ENCODE data around the gene LETMD1. TPM values are rescaled to one million over a fixed set of nuclear protein-coding genes. Genes with fewer than 3 reads are reported as not detected.

The LETMD1 gene
- total and polyA plus RNA-seq, 2 of the 8 experiments (the other 6 are each of a cell fraction or from before 2014, with no cell fraction given): 39.4 to 65.3 TPM

DNA sequence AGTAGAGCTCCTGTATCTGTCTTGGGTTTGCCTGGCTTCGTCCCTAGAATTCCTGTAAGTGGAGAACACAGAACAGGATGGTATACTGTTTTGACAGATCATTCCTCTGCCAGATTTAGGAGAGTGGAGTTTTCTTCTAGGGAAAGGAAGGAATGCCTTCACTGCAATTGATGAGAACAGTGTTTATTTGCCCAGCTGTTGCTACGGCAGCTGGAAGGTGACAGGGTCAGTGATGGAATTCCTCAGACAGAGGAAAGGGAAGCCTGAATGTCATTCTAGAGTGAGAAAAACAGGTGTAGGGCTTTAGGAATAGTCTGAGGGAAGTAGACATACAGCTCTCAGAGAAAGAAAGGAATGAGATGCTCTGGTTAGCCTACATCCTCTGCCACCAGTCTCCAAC is 23.5 kb downstream of the LETMD1 start:
- Histone ChIP-seq H3K4me3 (ENCODE audit: extremely low read depth in 1 of 4, insufficient read depth in 2 of 4, low read depth in 3 of 4, low read length in 4 of 4) (no peak overlapping the region), H2BK20ac (ENCODE audit: low read length) (no peak overlapping the region), H3K79me1 (ENCODE audit: low read depth, low read length) (peaks cover 3% of the 10 kb centered on the region; the same call in 1 of the 2 replicates), H3K23me2 (ENCODE audit: low read depth, low read length) (no peaks in the 10 kb centered on the region), H3K79me2 (ENCODE audit: control insufficient read depth in 1 of 2, insufficient read depth in 2 of 2, low read length in 2 of 2) (peaks cover 0 to 6% of the 10 kb centered on the region in 2 experiments; a peak in 2 of 4 replicates), H3K36me3 (ENCODE audit: control insufficient read depth in 2 of 4, insufficient read depth in 4 of 4, low read length in 3 of 4) (peaks cover 12 to 53% (median 32%) of the 10 kb centered on the region in 4 experiments), H3K27ac (ENCODE audit: low read depth, low read length) (no peak overlapping the region), H4K91ac (replicated peaks; ENCODE audit: insufficient read length, low read length) (no peak overlapping the region), H4K8ac (ENCODE audit: extremely low read depth, insufficient read depth, low read length) (no peak overlapping the region), H2BK5ac (ENCODE audit: low read depth, low read length) (no peak overlapping the region), H3K9ac (replicated peaks in 1 of 4; ENCODE audit: extremely low read depth in 1 of 4, low read depth in 3 of 4, low read length in 3 of 4) (no peak overlapping the region), H3K27me3 (replicated peaks in 1 of 4; ENCODE audit: control insufficient read depth in 3 of 4, extremely low read depth in 1 of 4, insufficient read depth in 3 of 4, low read length in 3 of 4) (no peaks in the 10 kb centered on the region), H3K23ac (ENCODE audit: insufficient read length) (no peak overlapping the region), H4K20me1 (replicated peaks in 1 of 2; ENCODE audit: control insufficient read depth in 1 of 2, insufficient read depth in 2 of 2, low read length in 2 of 2) (peaks cover 2 to 8% of the 10 kb centered on the region in 2 experiments), H3K56ac (replicated peaks; ENCODE audit: insufficient read length, low read depth, low read length) (no peak overlapping the region), H2AFZ (ENCODE audit: low read length) (no peak overlapping the region), H2AK5ac (ENCODE audit: low read depth, low read length) (no peak overlapping the region), H3K4me2 (ENCODE audit: insufficient read depth in 1 of 2, low read depth in 2 of 2, low read length in 2 of 2) (no peak overlapping the region), H2BK15ac (ENCODE audit: low read length) (no peak overlapping the region), H2BK12ac (ENCODE audit: low read depth, low read length) (no peak overlapping the region), H3K18ac (ENCODE audit: extremely low read depth, low read length) (no peak overlapping the region), H2BK120ac (replicated peaks; ENCODE audit: low read depth, low read length) (no peak overlapping the region), H3K14ac (ENCODE audit: insufficient read length) (no peak overlapping the region), H3K4me1 (replicated peaks in 1 of 4; ENCODE audit: control insufficient read depth in 3 of 4, insufficient read depth in 4 of 4, low read length in 3 of 4) (no peaks in the 10 kb centered on the region), H4K5ac (ENCODE audit: insufficient read length, low read depth, low read length) (no peak overlapping the region), H3K9me3 (ENCODE audit: insufficient read depth in 2 of 2, low read depth in 1 of 2, low read length in 1 of 2) (no peaks in the 10 kb centered on the region), H3K4ac (replicated peaks; ENCODE audit: insufficient read length, low read depth, low read length) (no peak overlapping the region)
- TF ChIP-seq, protein P1, sequence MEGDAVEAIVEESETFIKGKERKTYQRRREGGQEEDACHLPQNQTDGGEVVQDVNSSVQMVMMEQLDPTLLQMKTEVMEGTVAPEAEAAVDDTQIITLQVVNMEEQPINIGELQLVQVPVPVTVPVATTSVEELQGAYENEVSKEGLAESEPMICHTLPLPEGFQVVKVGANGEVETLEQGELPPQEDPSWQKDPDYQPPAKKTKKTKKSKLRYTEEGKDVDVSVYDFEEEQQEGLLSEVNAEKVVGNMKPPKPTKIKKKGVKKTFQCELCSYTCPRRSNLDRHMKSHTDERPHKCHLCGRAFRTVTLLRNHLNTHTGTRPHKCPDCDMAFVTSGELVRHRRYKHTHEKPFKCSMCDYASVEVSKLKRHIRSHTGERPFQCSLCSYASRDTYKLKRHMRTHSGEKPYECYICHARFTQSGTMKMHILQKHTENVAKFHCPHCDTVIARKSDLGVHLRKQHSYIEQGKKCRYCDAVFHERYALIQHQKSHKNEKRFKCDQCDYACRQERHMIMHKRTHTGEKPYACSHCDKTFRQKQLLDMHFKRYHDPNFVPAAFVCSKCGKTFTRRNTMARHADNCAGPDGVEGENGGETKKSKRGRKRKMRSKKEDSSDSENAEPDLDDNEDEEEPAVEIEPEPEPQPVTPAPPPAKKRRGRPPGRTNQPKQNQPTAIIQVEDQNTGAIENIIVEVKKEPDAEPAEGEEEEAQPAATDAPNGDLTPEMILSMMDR (IDR thresholded peaks at IDR 0.05; ENCODE audit: control extremely low read depth in 1 of 3, insufficient read depth in 1 of 3, low read depth in 1 of 3, low read length in 3 of 3): no peak
- TF ChIP-seq SP4 (IDR thresholded peaks at IDR 0.05; ENCODE audit: low read length) (no peak), CHD2 (IDR thresholded peaks at IDR 0.05; ENCODE audit: low read length) (no peak), KDM1A (IDR thresholded peaks at IDR 0.05; ENCODE audit: borderline replicate concordance, low read length) (no peak), RXRA (IDR thresholded peaks at IDR 0.05; ENCODE audit: insufficient read depth, low read depth, low read length) (no peak), ZNF274 (IDR thresholded peaks at IDR 0.05; ENCODE audit: borderline replicate concordance, extremely low read depth, low read length) (no peak), PHF8 (conservative IDR thresholded peaks at IDR 0.05; ENCODE audit: low read depth, low read length) (no peak)
- DNase-seq (ENCODE audit: low read depth in 1 of 2, low spot score in 2 of 2) (no peak), FAIRE-seq (no peak)
- 94% methylated on average over 2 of the region's 2 CpGs; no CpG with 5 or more reads in 1 of the 2 experiments for WGBS, 2 experiments (ENCODE audit: extremely low coverage in 1 of 2, insufficient coverage in 1 of 2, insufficient read length in 1 of 2, insufficient replicate concordance in 2 of 2, low coverage in 1 of 2, low lambda C conversion rate in 2 of 2, missing lambda C conversion rate in 1 of 2)
- POLR2A ChIA-PET (ENCODE audit: partially characterized antibody): interaction anchor here (1.1 to 4.2 kb wide), 4 partner anchors 8 to 167 kb away, joined by 3 to 20 read pairs (median 6); partner anchors contain the start of genes CSRNP2 and DAZAP2
- CTCF ChIA-PET (ENCODE audit: partially characterized antibody): interaction anchor here (0.6 to 1.2 kb wide), 4 partner anchors 25 to 272 kb away, joined by 3 to 4 read pairs (median 3); no protein-coding TSS in a partner anchor
